A172 (cell line): ENCODE measurements around the gene CNPY3. TPM values are rescaled to one million over a fixed set of nuclear protein-coding genes. Genes with fewer than 3 reads are reported as not detected.
A peak's percentile ranks its signal among the peaks of the same experiment; 100 is the strongest.

Experiments used
- DNase-seq: peaks from one replicate; pipeline ENCODE4 v3.0.0-alpha.2; 2015; ENCODE audit warnings: low spot score
- total RNA-seq: library from RNA; depleted of rRNA; stranded (reverse); fragments of >200 nt; shearing (Covaris generic); gene quantifications from 2 replicates; pipeline ENCODE4 v1.2.3, GENCODE V29; 2014; rRNA removed

CNPY3 gene
- total RNA-seq, 1 experiment from 2014 or later = 36.3 TPM

DNA sequence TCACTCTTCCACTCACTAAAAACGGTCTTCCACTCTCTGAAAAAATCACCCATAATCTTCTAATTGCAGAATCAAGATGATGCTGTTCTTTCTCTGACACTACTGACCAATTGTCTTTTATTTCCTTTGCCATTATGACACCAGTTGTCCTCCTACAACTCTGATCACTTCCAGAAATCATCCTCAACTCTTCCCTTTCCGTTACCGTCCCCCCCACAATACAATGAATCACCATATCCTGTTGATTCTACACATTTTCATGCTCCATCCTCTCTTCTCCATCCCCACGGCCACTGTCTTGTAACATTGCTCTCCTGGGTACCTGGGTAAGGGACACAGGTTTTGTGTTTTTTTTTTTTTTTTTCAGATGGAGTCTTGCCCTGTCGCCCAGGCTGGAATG, 52.6 kb downstream of the CNPY3 start:
- DNase-seq = no peak

DNA sequence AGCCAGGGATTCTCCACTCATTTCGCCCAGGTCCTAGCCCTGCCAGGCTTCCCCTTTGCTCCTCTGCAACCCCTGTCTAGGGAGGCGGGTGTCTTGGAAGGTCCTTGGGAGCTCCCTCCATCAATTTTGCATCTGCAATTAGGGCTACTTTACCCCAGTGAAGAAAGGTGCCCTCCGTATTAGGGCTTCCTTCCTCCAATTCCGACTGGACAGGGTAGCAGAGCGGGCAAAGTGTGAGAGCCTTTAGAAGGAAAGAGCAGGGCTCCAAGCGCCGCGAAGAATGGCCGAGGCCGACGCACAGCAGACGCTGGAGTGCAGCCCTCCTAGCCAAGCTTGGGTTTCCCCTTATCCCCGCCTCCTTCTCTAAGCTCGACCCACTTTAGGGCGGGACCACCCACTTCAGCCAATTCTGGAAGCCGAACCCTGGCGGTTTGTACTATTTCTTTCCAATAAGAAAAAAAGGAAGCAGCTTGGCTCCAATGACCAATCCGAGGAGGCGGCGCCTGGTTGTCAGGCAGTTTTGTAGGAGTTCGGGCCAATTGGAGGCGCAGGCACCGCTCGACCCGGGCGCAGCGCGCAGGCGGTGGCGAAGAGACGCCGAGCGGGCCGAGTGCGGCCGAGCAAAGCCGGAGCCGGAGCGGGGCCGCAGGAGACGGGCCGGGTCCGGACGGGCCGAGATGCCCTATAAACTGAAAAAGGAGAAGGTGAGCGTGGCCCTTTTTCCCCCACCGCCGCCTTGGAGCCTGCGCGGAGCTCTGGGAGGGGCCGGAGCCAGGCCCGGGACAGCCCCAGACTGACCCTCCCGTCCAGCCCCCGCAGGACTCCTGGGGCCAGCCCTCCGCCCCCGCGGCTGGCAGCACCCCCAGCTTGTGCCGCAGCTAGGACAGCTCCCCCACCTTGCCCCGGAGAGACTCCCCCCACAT, 55.0 kb downstream of the CNPY3 start, which contains the start of gene PPP2R5D:
PPP2R5D (plus strand) TSS at position 570 of the 923 bp plus-strand sequence; CDS start at position 678, 108 bp downstream.
- peak; percentile 97 for DNase-seq

DNA sequence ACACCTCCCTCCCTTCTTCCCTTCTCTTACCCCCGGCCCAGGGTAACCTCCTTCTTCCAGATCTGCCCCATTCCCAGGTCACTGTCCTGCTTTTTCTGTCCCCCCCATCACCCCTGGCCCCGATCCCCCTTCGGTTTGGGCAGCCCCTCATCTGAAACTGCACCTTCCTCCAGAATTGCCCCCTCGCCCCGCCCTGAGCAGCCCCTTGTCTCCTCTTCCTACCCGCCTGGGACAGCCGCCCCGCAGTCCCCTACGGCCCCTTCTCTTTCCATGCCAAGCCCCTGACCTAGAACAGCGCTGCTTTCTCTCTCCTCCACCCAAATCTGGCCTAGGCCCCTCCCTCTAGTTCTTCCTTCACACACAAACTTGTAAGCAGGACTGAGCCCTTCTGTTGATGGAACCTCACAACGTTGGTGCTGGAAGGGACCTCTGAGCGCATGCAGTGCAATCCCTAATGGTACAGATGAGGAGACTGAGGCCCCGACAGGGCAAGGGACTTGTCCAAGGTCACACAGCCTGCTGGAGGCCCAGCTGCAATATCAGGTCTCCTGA, 55.7 kb downstream of the CNPY3 start:
- no peak for DNase-seq

DNA sequence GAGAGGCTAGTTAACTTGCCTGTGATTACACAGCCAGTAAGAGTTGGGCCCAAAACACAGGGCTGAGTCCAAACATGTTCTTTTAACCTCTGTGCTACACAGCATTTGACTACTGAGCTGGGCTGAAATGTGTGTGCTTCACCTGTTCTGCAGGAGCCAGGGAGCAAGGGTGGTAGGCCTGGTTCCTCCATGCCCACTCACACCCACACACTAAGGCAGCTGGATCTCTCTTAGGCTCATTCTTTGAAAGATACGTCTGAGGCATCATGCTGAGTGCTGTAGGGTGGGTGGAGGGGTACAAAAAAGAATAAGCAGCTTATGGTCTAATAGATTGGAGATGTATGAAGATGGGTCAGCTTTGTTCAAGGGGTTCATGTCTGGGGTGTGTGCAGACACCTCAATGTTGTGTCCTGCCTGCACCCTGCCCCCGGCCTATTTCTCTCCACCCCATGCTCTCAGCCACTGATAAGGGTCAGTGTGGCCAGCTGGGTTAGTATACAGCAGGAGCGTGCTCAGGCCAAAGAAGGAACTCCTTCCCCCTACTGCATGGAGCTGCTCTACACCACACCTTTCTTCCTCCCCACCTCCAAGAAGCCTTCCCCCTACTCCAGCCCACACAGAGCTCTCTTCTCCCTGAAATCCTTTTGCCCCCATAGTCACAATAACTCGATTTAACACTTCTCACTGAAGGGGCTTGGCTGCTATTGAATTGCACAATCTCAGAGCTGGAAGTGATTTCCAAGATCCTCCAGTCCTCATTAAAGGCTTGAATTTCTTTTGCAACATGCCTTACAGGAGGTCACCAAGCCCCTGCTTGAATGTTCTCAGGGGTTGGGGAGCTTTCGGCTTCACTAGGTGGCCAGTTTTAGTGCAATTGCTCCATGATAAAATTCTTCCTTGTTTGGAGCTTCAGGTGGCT, 58.5 kb downstream of the CNPY3 start:
- DNase-seq = no peak

DNA sequence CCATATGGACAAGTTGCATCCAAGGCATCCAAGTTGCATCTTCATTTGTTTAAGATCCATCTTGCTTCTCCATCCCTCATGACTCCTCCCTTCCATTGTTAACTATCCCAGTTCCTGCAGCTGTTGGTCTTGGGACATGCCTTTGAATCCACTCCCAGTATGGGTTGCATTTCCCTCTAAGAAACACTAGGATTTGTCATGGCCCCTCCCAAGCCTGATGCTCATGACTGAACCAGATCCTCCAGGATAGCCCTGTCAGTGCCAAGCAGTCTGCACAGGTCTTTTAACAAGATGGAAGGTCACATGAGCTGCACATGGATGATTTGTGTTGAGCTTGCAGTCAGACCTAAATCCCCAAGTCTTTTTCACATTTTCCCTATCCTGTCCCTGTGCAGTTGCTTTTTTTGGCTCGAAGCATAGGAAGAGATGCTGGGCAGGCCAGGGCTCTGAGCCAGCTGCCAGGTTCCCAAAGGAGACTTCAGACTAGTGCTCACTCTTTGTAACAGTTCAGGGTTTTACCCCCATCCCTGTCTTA, 59.3 kb downstream of the CNPY3 start:
- DNase-seq = no peak

Other genes starting within 250 kb of the CNPY3 start
- not detected in 2 replicates for gene PRPH2, start 206.9 kb upstream of the CNPY3 start, total RNA-seq
- gene TBCC, start 183.4 kb upstream of the CNPY3 start, total RNA-seq = 44.7 and 50.0 TPM in 2 replicates
- gene BICRAL, start 147.4 kb upstream of the CNPY3 start, total RNA-seq = 3.7 and 3.9 TPM in 2 replicates
- 104 and 108 TPM in 2 replicates for gene RPL7L1, start 49.9 kb upstream of the CNPY3 start, total RNA-seq
- not detected in 2 replicates for gene PTCRA, start 13.4 kb upstream of the CNPY3 start, total RNA-seq
- gene GNMT, start 31.3 kb downstream of the CNPY3 start, total RNA-seq = 0.24 TPM in 1 of 2 replicates, not detected in the other
- gene PEX6, start 49.7 kb downstream of the CNPY3 start, total RNA-seq = 8.2 and 9.4 TPM in 2 replicates
- 38.9 and 48.5 TPM in 2 replicates for gene PPP2R5D, start 55.1 kb downstream of the CNPY3 start, total RNA-seq
- 134 and 144 TPM in 2 replicates for gene MEA1, start 84.5 kb downstream of the CNPY3 start, total RNA-seq
- gene KLHDC3, start 84.8 kb downstream of the CNPY3 start, total RNA-seq = 75.3 and 90.8 TPM in 2 replicates
- gene RRP36, start 92.1 kb downstream of the CNPY3 start, total RNA-seq = 111 and 121 TPM in 2 replicates
- gene CUL7, start 124.4 kb downstream of the CNPY3 start, total RNA-seq = 22.5 and 24.7 TPM in 2 replicates
- 29.9 and 30.7 TPM in 2 replicates for gene MRPL2, start 130.0 kb downstream of the CNPY3 start, total RNA-seq
- gene KLC4, start 130.2 kb downstream of the CNPY3 start, total RNA-seq = 17.0 and 19.0 TPM in 2 replicates
- 82.3 and 84.6 TPM in 2 replicates for gene PTK7, start 146.8 kb downstream of the CNPY3 start, total RNA-seq
- 15.7 and 18.0 TPM in 2 replicates for gene SRF, start 241.8 kb downstream of the CNPY3 start, total RNA-seq